Panc1 (cell line): ENCODE results near the gene NUP93.

Experiments used
- CTCF ChIP-seq: fragments of 450-650 bp; IDR thresholded peaks from 2 replicates; pipeline ENCODE4 v1.5.1; 2017; ENCODE audit warnings: mild to moderate bottlenecking
- POLR2AphosphoS5 ChIP-seq: IDR thresholded peaks from 2 replicates; pipeline ENCODE4 v1.6.1; 2012; ENCODE audit warnings: mild to moderate bottlenecking, low read depth, low read length, moderate library complexity

- TF ChIP-seq CTCF = no peak
- no peak for TF ChIP-seq POLR2AphosphoS5
These were observed 6.5 kb downstream of the NUP93 start for GRCh38 chr16:56736476-56736875.
